ENCODE results near the gene TEAD1.

GRCh38 chr11:12897390-12897789 is 223.2 kb downstream of the TEAD1 start:
- TF ChIP-seq, protein P1, sequence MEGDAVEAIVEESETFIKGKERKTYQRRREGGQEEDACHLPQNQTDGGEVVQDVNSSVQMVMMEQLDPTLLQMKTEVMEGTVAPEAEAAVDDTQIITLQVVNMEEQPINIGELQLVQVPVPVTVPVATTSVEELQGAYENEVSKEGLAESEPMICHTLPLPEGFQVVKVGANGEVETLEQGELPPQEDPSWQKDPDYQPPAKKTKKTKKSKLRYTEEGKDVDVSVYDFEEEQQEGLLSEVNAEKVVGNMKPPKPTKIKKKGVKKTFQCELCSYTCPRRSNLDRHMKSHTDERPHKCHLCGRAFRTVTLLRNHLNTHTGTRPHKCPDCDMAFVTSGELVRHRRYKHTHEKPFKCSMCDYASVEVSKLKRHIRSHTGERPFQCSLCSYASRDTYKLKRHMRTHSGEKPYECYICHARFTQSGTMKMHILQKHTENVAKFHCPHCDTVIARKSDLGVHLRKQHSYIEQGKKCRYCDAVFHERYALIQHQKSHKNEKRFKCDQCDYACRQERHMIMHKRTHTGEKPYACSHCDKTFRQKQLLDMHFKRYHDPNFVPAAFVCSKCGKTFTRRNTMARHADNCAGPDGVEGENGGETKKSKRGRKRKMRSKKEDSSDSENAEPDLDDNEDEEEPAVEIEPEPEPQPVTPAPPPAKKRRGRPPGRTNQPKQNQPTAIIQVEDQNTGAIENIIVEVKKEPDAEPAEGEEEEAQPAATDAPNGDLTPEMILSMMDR (conservative IDR thresholded peaks at IDR 0.05; ENCODE audit: low read length): no peak
- TF ChIP-seq EZH2phosphoT487 (IDR thresholded peaks at IDR 0.05; ENCODE audit: borderline replicate concordance, low read depth, low read length): no peak
